ENCODE results near the gene KLK7.

GRCh38 chr19:51005248-51005647, 21.5 kb upstream of the KLK7 start:
- TF ChIP-seq EZH2 (IDR thresholded peaks at IDR 0.05; ENCODE audit: borderline replicate concordance, low read depth, low read length, severe bottlenecking): no peak
- TF ChIP-seq CTCF (IDR thresholded peaks at IDR 0.05; ENCODE audit: borderline replicate concordance, extremely low read depth, low read length, poor library complexity, severe bottlenecking): no peak

All from DND-41 (cell line).